Muscle layer of duodenum (tissue), 2 donors: ENCODE measurements around the gene SDK1.

ENCODE experiments used
- H3K27ac ChIP-seq: one replicate; pipeline ENCODE4 v1.7.0; 2013; ENCODE audit warnings: mild to moderate bottlenecking, low read length
- H3K27me3 ChIP-seq: one replicate; pipeline ENCODE4 v1.7.0; 2013; ENCODE audit warnings: low read depth, mild to moderate bottlenecking, control low read depth, low read length
- H3K36me3 ChIP-seq, 2 donors: one replicate each; pipeline ENCODE4 v1.7.0; 2013; ENCODE audit warnings: low read length in 2 of 2, control low read depth in 1 of 2, mild to moderate bottlenecking in 1 of 2; ENCODE audit not compliant: insufficient read depth in 2 of 2, control insufficient read depth in 1 of 2
- H3K4me1 ChIP-seq, 2 donors: one replicate each; pipeline ENCODE4 v1.7.0; 2013; ENCODE audit warnings: low read length in 2 of 2, mild to moderate bottlenecking in 2 of 2, control low read depth in 1 of 2, moderate library complexity in 1 of 2; ENCODE audit not compliant: insufficient read depth in 2 of 2, control insufficient read depth in 1 of 2
- H3K4me3 ChIP-seq, 2 donors: one replicate each; pipeline ENCODE4 v1.7.0; 2013; ENCODE audit warnings: low read length in 2 of 2, low read depth in 1 of 2, mild to moderate bottlenecking in 1 of 2
- H3K9me3 ChIP-seq, 2 donors: one replicate each; pipeline ENCODE4 v1.7.0; 2013; ENCODE audit warnings: low read length in 2 of 2, control low read depth in 1 of 2, mild to moderate bottlenecking in 1 of 2; ENCODE audit not compliant: control insufficient read depth in 1 of 2
- donor health status: healthy.

SDK1 gene

GRCh38 chr7:3867863-3868262 lies 566.8 kb downstream of the SDK1 start:
- peaks cover 0 to 3% of the 10 kb centered on the region in 2 donors for H3K9me3 ChIP-seq
- H3K27ac ChIP-seq, result no peak overlapping the region
- no peaks in the 10 kb centered on the region for H3K4me1 ChIP-seq

GRCh38 chr7:3879355-3880075 lies 578.5 kb downstream of the SDK1 start:
- Histone ChIP-seq H3K36me3 (no peaks in the 10 kb centered on the region), H3K4me3 (no peak overlapping the region), H3K9me3 (no peaks in the 10 kb centered on the region), H3K27ac (no peak overlapping the region), H3K27me3 (no peaks in the 10 kb centered on the region), H3K4me1 (no peaks in the 10 kb centered on the region)

More at GRCh38 chr7:3867863-3868262, 566.8 kb downstream of the SDK1 start:
- no peaks in the 10 kb centered on the region for H3K36me3 ChIP-seq
- no peaks in the 10 kb centered on the region for H3K27me3 ChIP-seq
- H3K4me3 ChIP-seq, result no peak overlapping the region

DNA sequence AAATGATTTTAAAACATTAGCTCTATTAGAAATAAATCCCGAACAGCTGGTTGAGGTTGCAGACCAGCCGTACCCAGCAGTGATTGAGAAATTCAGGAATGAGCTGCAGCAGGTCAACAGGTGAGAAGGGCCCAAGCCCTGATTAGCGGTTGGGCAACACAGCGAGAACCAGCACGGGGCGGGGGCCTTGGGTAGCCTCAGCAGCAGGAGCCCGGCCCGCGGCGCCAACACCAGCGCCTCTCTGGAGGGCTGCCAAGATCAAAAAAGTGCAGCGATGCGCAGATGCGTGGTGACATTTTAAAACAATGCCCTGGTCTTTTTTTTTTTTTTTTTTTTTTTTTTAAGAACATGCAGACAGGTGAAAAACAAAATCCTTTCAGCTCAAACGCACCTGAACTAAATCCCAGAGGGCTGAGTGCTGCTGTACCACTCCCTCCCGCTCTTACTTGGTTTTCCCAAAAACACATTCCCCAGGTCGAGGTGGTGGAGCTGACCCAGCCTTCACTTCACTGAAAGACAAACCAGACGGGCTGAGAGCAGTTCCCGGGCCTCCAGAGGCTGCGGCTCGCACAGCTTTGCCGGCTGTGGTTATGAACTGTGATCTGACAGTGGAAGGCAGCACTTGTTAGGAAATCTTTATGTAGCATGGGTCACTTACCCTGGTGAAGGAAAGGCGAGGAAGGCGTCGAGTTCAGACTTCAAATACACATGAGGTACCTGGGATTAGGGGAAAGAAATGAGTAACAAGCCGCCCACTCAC lies 579.4 kb downstream of the SDK1 start:
- Histone ChIP-seq H3K27ac (no peak overlapping the region), H3K4me3 (no peak overlapping the region), H3K4me1 (no peaks in the 10 kb centered on the region), H3K36me3 (no peaks in the 10 kb centered on the region), H3K9me3 (no peaks in the 10 kb centered on the region), H3K27me3 (no peaks in the 10 kb centered on the region)

- Histone ChIP-seq H3K36me3 (no peaks in the 10 kb centered on the region), H3K27ac (no peak overlapping the region), H3K27me3 (no peaks in the 10 kb centered on the region), H3K9me3 (no peaks in the 10 kb centered on the region), H3K4me1 (no peaks in the 10 kb centered on the region), H3K4me3 (no peak overlapping the region)
These were observed 581.7 kb downstream of the SDK1 start for GRCh38 chr7:3882782-3883181.

GRCh38 chr7:3884543-3884942 lies 583.5 kb downstream of the SDK1 start:
- Histone ChIP-seq H3K27me3 (no peaks in the 10 kb centered on the region), H3K9me3 (no peaks in the 10 kb centered on the region), H3K4me3 (no peak overlapping the region), H3K36me3 (no peaks in the 10 kb centered on the region), H3K27ac (no peak overlapping the region), H3K4me1 (no peaks in the 10 kb centered on the region)

DNA sequence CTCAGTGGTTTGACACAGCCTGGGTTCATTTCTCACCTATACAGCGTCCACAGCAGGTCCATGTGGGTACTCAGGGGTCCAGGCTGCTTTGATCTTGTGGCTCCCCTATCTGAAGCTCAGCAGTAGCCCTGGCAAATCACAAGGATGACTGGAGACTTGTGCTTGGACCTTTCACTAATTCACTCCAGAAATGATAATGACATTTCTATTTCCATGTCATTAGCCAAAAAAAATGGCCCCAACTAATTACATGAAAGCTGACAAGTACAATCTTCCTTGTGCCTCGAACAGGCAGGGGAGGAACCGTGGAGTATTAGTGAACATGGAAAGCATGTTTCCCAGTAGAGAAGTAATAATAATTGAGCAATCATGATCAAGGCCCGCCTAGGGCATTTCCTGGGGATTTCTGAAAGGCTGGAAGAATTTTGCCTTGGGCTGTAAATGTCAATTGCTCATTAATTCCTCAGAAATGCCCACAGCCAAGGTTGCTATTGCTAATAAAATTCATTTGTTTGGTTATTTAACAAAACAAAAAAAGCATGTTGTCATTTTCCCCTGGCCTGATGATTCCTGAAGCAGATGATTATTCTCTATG lies 586.1 kb downstream of the SDK1 start:
- H3K9me3 ChIP-seq, result no peaks in the 10 kb centered on the region
- H3K36me3 ChIP-seq, result no peaks in the 10 kb centered on the region
- H3K27me3 ChIP-seq, result no peaks in the 10 kb centered on the region
- H3K27ac ChIP-seq, result no peak overlapping the region
- no peak overlapping the region for H3K4me3 ChIP-seq
- H3K4me1 ChIP-seq, result no peaks in the 10 kb centered on the region

GRCh38 chr7:3888096-3888495 lies 587.0 kb downstream of the SDK1 start:
- Histone ChIP-seq H3K27ac (no peak overlapping the region), H3K9me3 (no peaks in the 10 kb centered on the region), H3K36me3 (no peaks in the 10 kb centered on the region), H3K27me3 (no peaks in the 10 kb centered on the region), H3K4me3 (no peak overlapping the region), H3K4me1 (no peaks in the 10 kb centered on the region)

- Histone ChIP-seq H3K27me3 (no peaks in the 10 kb centered on the region), H3K4me3 (no peak overlapping the region), H3K4me1 (no peaks in the 10 kb centered on the region), H3K9me3 (no peaks in the 10 kb centered on the region), H3K27ac (no peak overlapping the region), H3K36me3 (no peaks in the 10 kb centered on the region)
These were observed 591.1 kb downstream of the SDK1 start for GRCh38 chr7:3892157-3892556.

- Histone ChIP-seq H3K4me3 (no peak overlapping the region), H3K27ac (no peak overlapping the region), H3K9me3 (no peaks in the 10 kb centered on the region), H3K36me3 (no peaks in the 10 kb centered on the region), H3K27me3 (no peaks in the 10 kb centered on the region), H3K4me1 (no peaks in the 10 kb centered on the region)
These were observed 591.6 kb downstream of the SDK1 start for GRCh38 chr7:3892686-3893085.

DNA sequence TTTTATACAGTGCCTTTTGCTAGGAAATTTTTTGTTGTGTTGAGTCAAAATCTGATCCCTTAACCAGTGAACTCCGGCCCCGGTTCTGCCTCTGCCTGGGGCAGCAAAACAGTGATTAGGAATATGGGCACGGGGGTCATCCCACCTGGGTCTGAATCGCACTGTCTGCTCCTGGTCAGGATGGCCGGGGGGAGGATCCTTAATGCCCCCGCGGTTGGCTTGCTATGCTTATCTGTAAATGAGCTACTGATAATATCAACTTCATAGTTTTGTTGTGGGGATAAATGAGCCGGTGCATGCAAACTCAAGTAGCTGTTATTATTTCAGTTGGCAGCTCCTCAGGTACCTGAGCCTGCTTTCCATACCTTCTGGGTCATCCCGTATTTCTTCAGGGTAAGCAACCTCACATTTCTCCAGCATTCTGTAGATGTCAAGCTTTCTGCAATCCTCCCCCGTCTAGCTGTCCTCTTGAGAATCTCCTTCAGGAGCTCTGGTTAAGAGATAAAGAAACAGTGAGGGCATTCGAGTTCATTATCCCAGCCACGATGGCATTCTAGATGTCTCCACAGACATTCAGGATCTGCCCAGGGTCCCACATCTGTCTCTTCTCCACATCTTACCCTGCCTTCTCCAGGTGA lies 592.2 kb downstream of the SDK1 start:
- no peaks in the 10 kb centered on the region for H3K27me3 ChIP-seq
- no peaks in the 10 kb centered on the region for H3K36me3 ChIP-seq
- H3K27ac ChIP-seq, result no peak overlapping the region
- H3K9me3 ChIP-seq, result no peaks in the 10 kb centered on the region
- no peaks in the 10 kb centered on the region for H3K4me1 ChIP-seq
- no peak overlapping the region for H3K4me3 ChIP-seq

- H3K27ac ChIP-seq, result no peak overlapping the region
- H3K36me3 ChIP-seq, result no peaks in the 10 kb centered on the region
- no peaks in the 10 kb centered on the region for H3K4me1 ChIP-seq
- no peaks in the 10 kb centered on the region for H3K9me3 ChIP-seq
- no peaks in the 10 kb centered on the region for H3K27me3 ChIP-seq
- no peak overlapping the region for H3K4me3 ChIP-seq
These were observed 592.7 kb downstream of the SDK1 start for GRCh38 chr7:3893789-3894153.
